WTC11 (cell line): ENCODE measurements around the gene ARHGEF10L.

Experiments
- ATF3 ChIP-seq: sonication (generic); formaldehyde crosslinking; conservative IDR thresholded peaks from 2 replicates; pipeline ENCODE4 v1.8.1; 2022; ENCODE audit warnings: mild to moderate bottlenecking, missing genetic modification reagents
- CTCF ChIP-seq: fragments of 200-600 bp; IDR thresholded peaks from 2 replicates; pipeline ENCODE4 v1.8.0; 2022; ENCODE audit warnings: antibody characterized with exemption
- ELF4 ChIP-seq: sonication (generic); formaldehyde crosslinking; IDR thresholded peaks from 2 replicates; pipeline ENCODE4 v1.8.1; 2022; ENCODE audit warnings: low read depth, mild to moderate bottlenecking, moderate library complexity, missing genetic modification reagents
- FOXK1 ChIP-seq: sonication (generic); formaldehyde crosslinking; IDR thresholded peaks from 2 replicates; pipeline ENCODE4 v1.8.0; 2022; ENCODE audit warnings: mild to moderate bottlenecking, moderate library complexity, missing genetic modification reagents
- GABPB1 ChIP-seq: sonication (generic); formaldehyde crosslinking; IDR thresholded peaks from 2 replicates; pipeline ENCODE4 v1.8.1; 2023; ENCODE audit warnings: mild to moderate bottlenecking, missing genetic modification reagents
- SOX15 ChIP-seq: fragments of 250-450 bp; sonication (Bioruptor Pico); IDR thresholded peaks from 2 replicates; pipeline ENCODE4 v1.9.0; 2021; ENCODE audit warnings: mild to moderate bottlenecking
- TF ChIP-seq, protein P1 (sequence below): sonication (generic); formaldehyde crosslinking; IDR thresholded peaks from 2 replicates; pipeline ENCODE4 v1.8.0; 2022; ENCODE audit warnings: mild to moderate bottlenecking, missing genetic modification reagents
- TF ChIP-seq, protein P2 (sequence below): sonication (generic); formaldehyde crosslinking; IDR thresholded peaks from 2 replicates; pipeline ENCODE4 v1.8.0; 2022; ENCODE audit warnings: mild to moderate bottlenecking, missing genetic modification reagents
- TF ChIP-seq, protein P3 (sequence below): sonication (generic); formaldehyde crosslinking; IDR thresholded peaks from 2 replicates; pipeline ENCODE4 v1.8.1; 2023; ENCODE audit warnings: mild to moderate bottlenecking, missing genetic modification reagents, moderate library complexity

DNA sequence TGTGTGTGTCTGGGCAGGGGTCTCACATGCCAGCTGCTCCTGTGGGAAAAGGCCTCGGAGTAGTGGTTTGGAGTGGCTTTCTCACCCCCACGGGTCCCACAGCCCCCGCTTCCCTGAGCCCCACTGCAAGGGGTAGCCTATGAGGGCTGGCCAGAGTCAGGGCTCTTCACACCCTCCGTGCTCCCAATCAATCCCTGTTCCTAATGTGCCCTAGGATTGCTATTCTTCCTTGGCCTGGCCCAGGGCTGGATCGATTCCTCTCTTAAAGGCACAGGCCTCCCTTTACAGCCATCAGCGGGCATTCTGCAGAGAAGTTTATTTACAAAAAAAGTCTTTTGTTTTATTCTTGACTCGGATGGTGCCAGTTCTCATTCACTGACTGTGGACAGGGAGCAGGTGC, 196.3 kb downstream of the ARHGEF10L start:
- TF ChIP-seq CTCF: no peak
- no peak for TF ChIP-seq ATF3 (CRISPR knock-in tag)
- TF ChIP-seq, protein P1, sequence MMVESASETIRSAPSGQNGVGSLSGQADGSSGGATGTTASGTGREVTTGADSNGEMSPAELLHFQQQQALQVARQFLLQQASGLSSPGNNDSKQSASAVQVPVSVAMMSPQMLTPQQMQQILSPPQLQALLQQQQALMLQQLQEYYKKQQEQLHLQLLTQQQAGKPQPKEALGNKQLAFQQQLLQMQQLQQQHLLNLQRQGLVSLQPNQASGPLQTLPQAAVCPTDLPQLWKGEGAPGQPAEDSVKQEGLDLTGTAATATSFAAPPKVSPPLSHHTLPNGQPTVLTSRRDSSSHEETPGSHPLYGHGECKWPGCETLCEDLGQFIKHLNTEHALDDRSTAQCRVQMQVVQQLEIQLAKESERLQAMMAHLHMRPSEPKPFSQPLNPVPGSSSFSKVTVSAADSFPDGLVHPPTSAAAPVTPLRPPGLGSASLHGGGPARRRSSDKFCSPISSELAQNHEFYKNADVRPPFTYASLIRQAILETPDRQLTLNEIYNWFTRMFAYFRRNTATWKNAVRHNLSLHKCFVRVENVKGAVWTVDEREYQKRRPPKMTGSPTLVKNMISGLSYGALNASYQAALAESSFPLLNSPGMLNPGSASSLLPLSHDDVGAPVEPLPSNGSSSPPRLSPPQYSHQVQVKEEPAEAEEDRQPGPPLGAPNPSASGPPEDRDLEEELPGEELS (CRISPR knock-in tag): no peak
- no peak for TF ChIP-seq ELF4 (CRISPR knock-in tag)
- TF ChIP-seq GABPB1: no peak
- TF ChIP-seq, protein P2, sequence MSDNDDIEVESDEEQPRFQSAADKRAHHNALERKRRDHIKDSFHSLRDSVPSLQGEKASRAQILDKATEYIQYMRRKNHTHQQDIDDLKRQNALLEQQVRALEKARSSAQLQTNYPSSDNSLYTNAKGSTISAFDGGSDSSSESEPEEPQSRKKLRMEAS: no peak
- TF ChIP-seq, protein P3, sequence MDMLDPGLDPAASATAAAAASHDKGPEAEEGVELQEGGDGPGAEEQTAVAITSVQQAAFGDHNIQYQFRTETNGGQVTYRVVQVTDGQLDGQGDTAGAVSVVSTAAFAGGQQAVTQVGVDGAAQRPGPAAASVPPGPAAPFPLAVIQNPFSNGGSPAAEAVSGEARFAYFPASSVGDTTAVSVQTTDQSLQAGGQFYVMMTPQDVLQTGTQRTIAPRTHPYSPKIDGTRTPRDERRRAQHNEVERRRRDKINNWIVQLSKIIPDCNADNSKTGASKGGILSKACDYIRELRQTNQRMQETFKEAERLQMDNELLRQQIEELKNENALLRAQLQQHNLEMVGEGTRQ (CRISPR knock-in tag): no peak
- no peak for TF ChIP-seq SOX15 (CRISPR knock-in tag)
- TF ChIP-seq FOXK1 (CRISPR knock-in tag): no peak
